SKM-1 treated with dmso at 0.1 percent for 144 hours (cell line): Measurements from ENCODE around the gene PIM3.
A peak's percentile ranks its signal among the peaks of the same experiment; 100 is the strongest.
"Not testable (repeated sequence)": the region's sequence is repeated elsewhere in the genome, so short reads cannot be mapped to it uniquely, and the experiment has no call there.

Experiments
- DNase-seq: peaks from one replicate; lab custom pipeline; 2025; ENCODE audit not compliant: unreplicated experiment; lab: John Stamatoyannopoulos, UW

PIM3 gene

DNA sequence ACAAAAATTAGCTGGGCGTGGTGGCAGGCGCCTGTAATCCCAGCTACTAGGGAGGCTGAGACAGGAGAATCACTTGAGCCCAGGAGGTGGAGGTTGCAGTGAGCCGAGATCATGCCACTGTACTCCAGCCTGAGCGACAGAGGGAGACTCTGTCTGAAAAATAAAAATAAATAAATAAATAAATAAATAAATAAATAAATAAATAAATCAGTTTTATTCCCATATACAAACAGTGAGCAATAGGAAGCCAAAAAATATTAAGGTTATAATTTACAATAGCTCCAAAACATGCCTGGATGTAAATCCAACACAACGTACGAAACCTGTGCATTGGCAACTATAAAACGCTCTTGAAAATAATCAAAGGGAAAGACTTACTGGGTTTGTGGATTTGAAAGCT, 21.2 kb downstream of the PIM3 start:
- DNase-seq = not testable (repeated sequence)

GRCh38 chr22:49983148-49984042, 22.8 kb downstream of the PIM3 start:
- DNase-seq = no peak

- no peak for DNase-seq
Observed at GRCh38 chr22:49986325-49986724, 25.8 kb downstream of the PIM3 start.

- not testable (repeated sequence) for DNase-seq
Observed at GRCh38 chr22:49989826-49990225, 29.3 kb downstream of the PIM3 start.

DNA sequence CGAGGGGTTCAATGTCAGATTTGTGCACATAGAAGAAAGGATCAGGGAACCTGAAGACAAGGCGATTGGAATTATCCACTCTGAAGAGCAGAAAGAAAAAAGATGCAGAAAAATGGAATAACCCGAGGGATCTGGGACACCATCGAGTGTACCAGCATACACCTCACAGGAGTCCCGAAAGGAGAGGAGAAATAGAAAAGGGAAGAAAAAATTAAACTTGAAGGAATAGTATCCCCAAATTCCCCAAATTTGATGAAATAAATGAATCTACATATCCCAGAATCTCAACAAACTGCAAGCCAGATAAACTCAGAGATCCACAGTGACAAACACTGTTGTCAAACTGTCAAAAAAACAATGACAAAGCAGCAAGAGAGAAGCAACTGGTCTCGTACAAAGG, 30.6 kb downstream of the PIM3 start:
- DNase-seq = no peak

DNA sequence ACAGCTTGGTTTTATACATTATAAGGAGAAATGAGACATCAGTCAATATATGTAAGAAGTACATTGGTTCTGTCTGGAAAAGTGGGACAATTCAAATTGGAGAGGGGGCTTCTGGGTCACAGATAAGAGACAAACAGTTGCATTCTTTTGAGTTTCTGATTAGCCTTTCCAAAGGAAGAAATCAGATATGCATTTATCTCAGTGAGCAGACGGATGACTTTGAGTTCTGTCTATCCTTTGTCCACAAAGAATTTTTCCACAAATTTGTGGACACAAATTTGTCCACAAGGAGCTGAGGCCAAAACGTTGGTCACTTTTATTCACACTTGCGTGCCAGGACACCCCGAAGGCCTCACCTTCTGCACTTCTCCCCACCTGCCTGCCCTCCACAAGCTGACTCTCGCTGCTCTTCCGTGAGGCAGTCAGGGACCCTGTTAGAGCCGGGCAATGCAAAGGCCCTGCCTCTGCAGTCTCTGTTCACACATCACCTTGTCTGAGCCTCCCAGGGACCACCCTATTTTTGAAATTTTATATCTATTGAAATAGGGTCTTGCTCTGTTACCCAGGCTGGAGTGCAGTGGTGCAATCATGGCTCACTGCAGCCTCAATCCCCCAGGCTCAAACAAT, 31.4 kb downstream of the PIM3 start:
- DNase-seq = no peak

DNA sequence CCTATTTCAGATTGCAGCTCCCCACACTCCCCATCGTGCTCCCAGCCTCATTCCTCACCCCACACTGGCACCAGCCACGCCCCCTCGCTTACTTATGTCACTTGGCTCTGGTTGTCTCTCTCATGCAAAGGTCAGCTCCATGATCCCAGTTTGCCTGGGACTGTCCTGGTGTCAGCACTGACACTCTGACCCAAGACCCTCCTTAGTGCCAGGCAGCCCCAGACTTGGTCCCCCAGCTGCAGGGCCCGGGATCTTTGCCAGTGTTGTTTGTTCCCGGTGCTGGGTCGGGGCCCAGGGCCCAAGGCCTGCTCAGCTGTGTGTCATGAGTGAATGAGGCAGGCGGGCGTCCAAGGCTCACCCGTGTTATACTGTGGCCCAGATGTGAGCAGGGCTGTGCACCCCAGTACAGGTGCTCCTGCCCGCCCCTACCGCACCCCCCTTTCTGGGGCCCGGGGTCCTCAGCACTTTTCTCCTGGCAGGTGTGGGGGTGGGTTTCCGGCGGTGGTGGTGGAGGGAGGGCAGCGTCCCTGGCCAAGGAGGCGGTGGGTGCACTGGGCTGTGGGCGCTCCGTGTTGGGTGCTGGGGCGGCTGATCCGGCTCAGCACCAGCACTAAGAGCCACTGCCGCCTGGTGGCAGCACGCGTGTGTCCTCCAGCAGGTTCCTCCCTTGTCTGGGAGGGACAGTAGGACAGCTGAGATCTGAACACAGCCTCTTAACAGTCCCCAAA, 32.5 kb downstream of the PIM3 start:
- peak; percentile 50 for DNase-seq

DNA sequence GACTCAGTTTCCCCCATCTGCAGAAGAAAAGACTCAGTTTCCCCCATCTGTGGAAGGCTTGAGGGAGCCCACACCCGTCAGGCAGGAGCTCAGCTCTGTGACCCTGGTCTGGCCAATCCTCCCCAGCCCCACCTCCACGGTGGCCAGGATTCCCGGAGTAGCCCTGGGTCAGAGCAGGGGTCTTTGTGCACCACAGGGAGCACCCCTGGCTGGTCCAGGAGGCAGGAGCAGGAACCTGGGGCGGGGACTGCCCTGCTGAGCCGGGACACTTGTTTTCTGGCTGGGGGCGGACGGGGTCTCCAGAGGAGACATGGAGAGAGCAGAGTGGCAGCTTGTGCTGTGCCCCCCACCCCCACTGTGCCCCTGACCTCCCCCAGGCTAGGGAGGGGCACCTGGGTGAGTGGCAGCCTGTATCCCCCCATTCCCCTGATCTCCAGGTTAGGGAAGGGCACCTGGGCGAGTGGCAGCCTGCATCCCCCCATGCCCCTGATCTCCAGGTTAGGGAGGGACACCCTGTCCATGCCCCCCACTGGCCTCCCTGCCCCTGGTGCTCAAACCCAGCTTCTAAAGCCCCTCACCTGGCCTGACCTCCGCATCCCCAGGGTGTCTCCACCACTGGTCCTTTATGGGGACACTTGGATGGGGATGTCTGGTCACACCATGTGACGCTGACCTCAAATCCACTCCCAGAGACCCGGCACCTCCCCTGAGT, 33.2 kb downstream of the PIM3 start:
- DNase-seq = no peak

DNA sequence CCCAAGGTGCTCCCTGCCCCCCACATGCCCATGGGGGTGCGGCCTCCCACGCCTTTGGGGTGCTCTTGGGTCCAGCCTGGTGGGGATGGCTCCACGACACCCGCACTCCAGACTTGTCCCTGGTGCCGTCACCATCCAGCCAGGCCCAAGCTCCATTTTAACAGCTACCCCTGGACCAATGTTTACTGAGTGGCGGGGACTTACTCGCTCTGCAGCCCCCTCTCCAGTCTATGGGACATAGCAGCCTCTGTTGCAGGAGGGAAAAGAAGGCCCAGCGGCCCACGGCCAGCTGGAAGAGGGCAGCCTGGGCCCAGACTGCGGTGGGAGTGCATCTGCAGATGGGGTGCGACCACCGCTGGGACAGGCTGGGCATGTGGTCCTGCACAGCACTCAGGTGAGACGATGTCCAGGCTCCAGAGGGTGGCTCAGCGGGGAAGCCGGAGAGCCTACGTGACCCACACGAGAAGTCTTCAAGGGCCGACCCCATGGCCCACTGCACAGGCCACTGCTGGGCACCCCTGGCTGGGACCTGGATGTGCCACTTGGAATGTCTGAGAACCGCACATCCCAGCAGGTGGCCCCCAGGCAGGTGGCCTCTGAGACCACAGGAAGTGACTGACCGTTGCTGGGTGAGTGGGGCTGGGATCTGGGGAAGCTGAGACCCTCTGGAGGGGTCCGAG, 33.9 kb downstream of the PIM3 start:
- no peak for DNase-seq

GRCh38 chr22:49995041-49995360, 34.4 kb downstream of the PIM3 start:
- DNase-seq = no peak

- DNase-seq = no peak
Observed at GRCh38 chr22:49995361-49996118, 35.0 kb downstream of the PIM3 start.

DNA sequence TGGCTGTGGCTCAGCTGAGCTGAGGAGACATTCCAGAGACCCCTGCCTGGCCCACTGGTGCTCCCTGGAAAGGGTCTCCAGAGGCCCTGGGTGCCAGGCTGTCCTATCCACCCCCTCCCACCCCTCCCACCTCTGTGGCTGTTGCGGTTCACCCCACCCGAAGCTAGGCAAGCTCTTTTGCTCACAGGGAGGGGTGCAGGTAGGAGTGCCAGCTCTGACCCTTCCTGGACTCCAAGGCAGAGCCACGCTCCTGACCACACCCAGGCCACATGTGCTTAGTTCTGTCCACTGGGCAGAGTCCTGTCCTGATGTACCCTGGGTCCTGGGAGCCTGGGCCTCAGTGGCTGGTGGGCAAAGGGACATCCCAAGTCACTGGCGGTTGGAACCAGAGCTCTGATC, 35.5 kb downstream of the PIM3 start:
- DNase-seq = no peak

- no peak for DNase-seq
Observed at GRCh38 chr22:49996518-49997250, 36.1 kb downstream of the PIM3 start.

GRCh38 chr22:49997251-49997599, 36.7 kb downstream of the PIM3 start:
- DNase-seq = no peak

GRCh38 chr22:49997932-49998717, 37.6 kb downstream of the PIM3 start:
- no peak for DNase-seq

DNA sequence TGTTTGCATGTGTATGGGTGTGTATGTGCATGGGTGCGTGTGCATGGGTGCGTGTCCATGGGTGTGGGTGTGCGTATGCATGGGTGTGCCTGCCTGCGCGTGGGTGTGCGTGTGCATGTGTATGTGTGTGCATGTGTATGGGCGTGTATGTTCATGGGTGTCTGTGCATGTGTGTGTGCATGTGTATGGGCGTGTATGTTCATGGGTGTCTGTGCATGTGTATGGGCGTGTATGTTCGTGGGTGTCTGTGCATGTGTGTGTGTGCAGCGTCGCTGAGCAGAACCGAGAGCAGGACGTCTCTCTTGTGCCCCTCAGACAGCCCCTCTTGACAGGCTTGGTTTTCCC, 38.1 kb downstream of the PIM3 start:
- no peak for DNase-seq

- no peak for DNase-seq
Observed at GRCh38 chr22:49999063-49999945, 38.7 kb downstream of the PIM3 start.
